SU-DHL-6 (cell line): ENCODE results near the gene FAN1.

Source experiments
- EZH2phosphoT487 ChIP-seq: fragments of 200-600 bp; sonication (generic), shearing (Covaris generic); conservative IDR thresholded peaks from 2 replicates; pipeline ENCODE4 v1.6.1; 2018; ENCODE audit warnings: mild to moderate bottlenecking, antibody characterized with exemption, low read length, moderate library complexity, mixed read lengths
- TF ChIP-seq, protein P1 (sequence below): fragments of 200-600 bp; sonication (generic); IDR thresholded peaks from one replicate; pipeline ENCODE4 v1.5.1; 2017; ENCODE audit warnings: antibody characterized with exemption, mild to moderate bottlenecking, low read length, moderate library complexity; ENCODE audit not compliant: insufficient read depth, poor library complexity, severe bottlenecking

DNA sequence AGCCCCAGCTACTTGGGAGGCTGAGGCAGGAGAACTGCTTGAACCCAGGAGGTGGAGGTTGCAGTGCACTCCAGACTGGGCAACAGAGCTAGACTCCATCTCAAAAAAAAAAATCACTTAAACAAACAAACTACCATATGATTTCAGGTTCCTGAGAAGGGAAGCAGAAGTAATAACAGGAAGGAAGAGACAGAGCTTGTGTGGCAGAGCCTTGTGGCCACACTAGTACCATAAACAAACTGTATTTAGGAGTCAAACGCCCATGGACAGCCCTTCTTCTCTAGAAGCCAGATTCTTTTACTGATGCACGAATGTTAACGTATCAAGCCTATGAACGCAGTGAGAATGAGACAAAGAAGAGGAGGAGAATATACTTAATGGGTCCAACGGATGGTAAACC lies 75.7 kb downstream of the FAN1 start:
- TF ChIP-seq, protein P1, sequence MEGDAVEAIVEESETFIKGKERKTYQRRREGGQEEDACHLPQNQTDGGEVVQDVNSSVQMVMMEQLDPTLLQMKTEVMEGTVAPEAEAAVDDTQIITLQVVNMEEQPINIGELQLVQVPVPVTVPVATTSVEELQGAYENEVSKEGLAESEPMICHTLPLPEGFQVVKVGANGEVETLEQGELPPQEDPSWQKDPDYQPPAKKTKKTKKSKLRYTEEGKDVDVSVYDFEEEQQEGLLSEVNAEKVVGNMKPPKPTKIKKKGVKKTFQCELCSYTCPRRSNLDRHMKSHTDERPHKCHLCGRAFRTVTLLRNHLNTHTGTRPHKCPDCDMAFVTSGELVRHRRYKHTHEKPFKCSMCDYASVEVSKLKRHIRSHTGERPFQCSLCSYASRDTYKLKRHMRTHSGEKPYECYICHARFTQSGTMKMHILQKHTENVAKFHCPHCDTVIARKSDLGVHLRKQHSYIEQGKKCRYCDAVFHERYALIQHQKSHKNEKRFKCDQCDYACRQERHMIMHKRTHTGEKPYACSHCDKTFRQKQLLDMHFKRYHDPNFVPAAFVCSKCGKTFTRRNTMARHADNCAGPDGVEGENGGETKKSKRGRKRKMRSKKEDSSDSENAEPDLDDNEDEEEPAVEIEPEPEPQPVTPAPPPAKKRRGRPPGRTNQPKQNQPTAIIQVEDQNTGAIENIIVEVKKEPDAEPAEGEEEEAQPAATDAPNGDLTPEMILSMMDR = no peak
- no peak for TF ChIP-seq EZH2phosphoT487
